HCT116 (cell line): Measurements from ENCODE around the gene TSLP. TPM values are rescaled to one million over a fixed set of nuclear protein-coding genes. Genes with fewer than 3 reads are reported as not detected.

Experiments used
- ATAC-seq: fragments of 200-7000 bp; cut with Tn5 transposase; 2 replicates; pipeline ENCODE4 v1.9.1; 2020; ENCODE audit warnings: mild to moderate bottlenecking, moderate library complexity
- BruUV-seq: library from RNA; stranded (reverse); fragments of 400-500 nt; replicated peaks from 2 replicates; lab custom pipeline; 2021; lab: Mats Ljungman, UMichigan
- CTCF ChIA-PET: fragments of 300-600 bp; sonication (Branson Sonifier 250); formaldehyde crosslinking; loops from one replicate; lab custom pipeline; 2021; ENCODE audit warnings: antibody characterized with exemption; lab: Charles Lee
- POLR2A ChIA-PET: fragments of 300-600, 350-600 bp; sonication (Branson Sonifier 250); formaldehyde crosslinking; loops from one replicate; lab custom pipeline; 2021; ENCODE audit warnings: antibody characterized with exemption; lab: Charles Lee
- RAD21 ChIA-PET, 2 experiments: fragments of 300-600 bp; sonication (Branson Sonifier 250); formaldehyde crosslinking; loops; one replicate each; lab custom pipeline; 2023; ENCODE audit warnings: low total read pairs in 2 of 2; ENCODE audit not compliant: uncharacterized antibody in 2 of 2, unreplicated experiment in 2 of 2, low non-redundant PET in 1 of 2; lab: Charles Lee
- DNase-seq: peaks from one replicate; pipeline ENCODE4 v3.0.0-alpha.2; 2010; ENCODE audit warnings: low read depth, low spot score
- H2AFZ ChIP-seq: fragments of 200-600 bp; shearing (Covaris generic), sonication (generic); 2 replicates; pipeline ENCODE4 v1.6.1; 2017; ENCODE audit warnings: low read depth, mixed run types, mixed read lengths, antibody characterized with exemption, low read length; ENCODE audit not compliant: poor library complexity, severe bottlenecking
- H3K27ac ChIP-seq: 2 replicates; pipeline ENCODE4 v1.5.1; 2012; ENCODE audit warnings: low read depth, low read length
- H3K27me3 ChIP-seq: fragments of 200-600 bp; sonication (generic); 2 replicates; pipeline ENCODE4 v1.6.1; 2016; ENCODE audit warnings: mixed run types, low read length, mixed read lengths; ENCODE audit not compliant: insufficient read depth
- H3K36me3 ChIP-seq, 2 experiments: fragments of 200-500 bp in 1 of 2; fragments of 200-600 bp in 1 of 2; sonication (Bioruptor generic) in 1 of 2; sonication (generic) in 1 of 2; 2 replicates each; pipeline versions ENCODE4 v1.5.1 to v1.6.1; 2014 to 2016; ENCODE audit warnings: low read length in 2 of 2, inconsistent platforms in 1 of 2, mixed read lengths in 1 of 2, mixed run types in 1 of 2; ENCODE audit not compliant: insufficient read depth in 2 of 2, control insufficient read depth in 1 of 2
- H3K4me1 ChIP-seq, 2 experiments: fragments of 200-600 bp in 1 of 2; sonication (generic) in 1 of 2; 2 replicates each; pipeline versions ENCODE4 v1.5.1 to v1.6.1; 2012 to 2017; ENCODE audit warnings: low read length in 2 of 2, inconsistent platforms in 1 of 2, mild to moderate bottlenecking in 1 of 2, mixed read lengths in 1 of 2, mixed run types in 1 of 2, moderate library complexity in 1 of 2; ENCODE audit not compliant: insufficient read depth in 2 of 2, control insufficient read depth in 1 of 2
- H3K4me2 ChIP-seq: fragments of 200-600 bp; sonication (generic); 2 replicates; pipeline ENCODE4 v1.6.1; 2017; ENCODE audit warnings: mixed run types, low read length, mixed read lengths
- H3K4me3 ChIP-seq, 2 experiments: fragments of 200-600 bp in 1 of 2; sonication (generic) in 1 of 2; replicated peaks in 1 of 2; 2 replicates each; pipeline ENCODE4 v1.5.1; 2011 to 2016; ENCODE audit warnings: low read length in 2 of 2, control low read depth in 1 of 2, low read depth in 1 of 2, mild to moderate bottlenecking in 1 of 2, mixed read lengths in 1 of 2, mixed run types in 1 of 2
- H3K79me2 ChIP-seq: fragments of 200-600 bp; sonication (generic); 2 replicates; pipeline ENCODE4 v1.6.1; 2017; ENCODE audit warnings: mild to moderate bottlenecking, mixed run types, low read length, moderate library complexity, mixed read lengths; ENCODE audit not compliant: insufficient read depth
- H3K9ac ChIP-seq: fragments of 200-600 bp; sonication (generic); 2 replicates; pipeline ENCODE4 v1.6.1; 2016; ENCODE audit warnings: low read length, mixed read lengths
- H3K9me2 ChIP-seq: fragments of 200-600 bp; sonication (generic), shearing (Covaris generic); 2 replicates; pipeline ENCODE4 v1.6.1; 2017; ENCODE audit warnings: mixed run types, mild to moderate bottlenecking, moderate library complexity; ENCODE audit not compliant: insufficient read depth
- H3K9me3 ChIP-seq, 2 experiments: fragments of 200-500 bp in 1 of 2; fragments of 200-600 bp in 1 of 2; sonication (Bioruptor generic) in 1 of 2; sonication (generic) in 1 of 2; 2 replicates each; pipeline ENCODE4 v1.6.1; 2014 to 2017; ENCODE audit warnings: low read length in 2 of 2, mixed read lengths in 2 of 2, inconsistent platforms in 1 of 2, low read depth in 1 of 2, mild to moderate bottlenecking in 1 of 2, mixed run types in 1 of 2, moderate library complexity in 1 of 2; ENCODE audit not compliant: control insufficient read depth in 1 of 2, insufficient read depth in 1 of 2
- H4K20me1 ChIP-seq: fragments of 200-600 bp; sonication (generic), shearing (Covaris generic); 2 replicates; pipeline ENCODE4 v1.6.1; 2017; ENCODE audit warnings: mixed run types, mild to moderate bottlenecking, moderate library complexity; ENCODE audit not compliant: insufficient read depth
- EGR1 ChIP-seq: IDR thresholded peaks from 2 replicates; pipeline ENCODE4 v1.6.1; 2012; ENCODE audit warnings: low read depth
- ELF1 ChIP-seq: IDR thresholded peaks from 2 replicates; pipeline ENCODE4 v1.6.1; 2012; ENCODE audit warnings: low read depth, borderline replicate concordance
- FOSL1 ChIP-seq: IDR thresholded peaks from 2 replicates; pipeline ENCODE4 v1.6.1; 2012; ENCODE audit warnings: low read depth
- POLR2A ChIP-seq: IDR thresholded peaks from 2 replicates; pipeline ENCODE4 v1.7.0; 2011; ENCODE audit warnings: borderline replicate concordance; ENCODE audit not compliant: insufficient read depth, insufficient read length; ENCODE audit errors: extremely low read depth
- RAD21 ChIP-seq: IDR thresholded peaks from 2 replicates; pipeline ENCODE4 v1.6.1; 2012; ENCODE audit warnings: low read depth, mild to moderate bottlenecking
- TCF7L2 ChIP-seq: IDR thresholded peaks from 2 replicates; pipeline ENCODE4 v1.7.0; 2011; ENCODE audit warnings: borderline replicate concordance, inconsistent platforms; ENCODE audit not compliant: insufficient read depth, insufficient read length; ENCODE audit errors: extremely low read depth
- YY1 ChIP-seq: IDR thresholded peaks from 2 replicates; pipeline ENCODE4 v1.6.1; 2011; ENCODE audit warnings: low read length, low read depth, moderate library complexity, mild to moderate bottlenecking; ENCODE audit not compliant: insufficient replicate concordance; ENCODE audit errors: extremely low read depth
- ZFX ChIP-seq: fragments of 450-650 bp; IDR thresholded peaks from 2 replicates; pipeline ENCODE4 v1.6.1; 2017
- ZNF274 ChIP-seq: fragments of 200-500 bp; sonication (Bioruptor generic); IDR thresholded peaks from 2 replicates; pipeline ENCODE4 v1.6.1; 2014; ENCODE audit warnings: mild to moderate bottlenecking, low read depth, low read length, inconsistent platforms
- intact Hi-C: fragments of 100-400 bp; cut with micrococcal nuclease; formaldehyde crosslinking; loops from 2 replicates; pipeline ENCODE4 v1.10.0; 2022
- total RNA-seq: library from RNA; stranded (reverse); gene quantifications from one replicate; pipeline ENCODE4 v1.2.1, GENCODE V29; 2021; ENCODE audit not compliant: unreplicated experiment
- TF ChIP-seq, protein P1 (sequence below): IDR thresholded peaks from 2 replicates; pipeline ENCODE4 v1.6.1; 2012
- TF ChIP-seq, protein P2 (sequence below): IDR thresholded peaks from 2 replicates; pipeline ENCODE4 v1.6.1; 2012; ENCODE audit warnings: low read depth

Gene TSLP
- total RNA-seq, 1 experiment from 2014 or later, result 0.34 TPM

DNA sequence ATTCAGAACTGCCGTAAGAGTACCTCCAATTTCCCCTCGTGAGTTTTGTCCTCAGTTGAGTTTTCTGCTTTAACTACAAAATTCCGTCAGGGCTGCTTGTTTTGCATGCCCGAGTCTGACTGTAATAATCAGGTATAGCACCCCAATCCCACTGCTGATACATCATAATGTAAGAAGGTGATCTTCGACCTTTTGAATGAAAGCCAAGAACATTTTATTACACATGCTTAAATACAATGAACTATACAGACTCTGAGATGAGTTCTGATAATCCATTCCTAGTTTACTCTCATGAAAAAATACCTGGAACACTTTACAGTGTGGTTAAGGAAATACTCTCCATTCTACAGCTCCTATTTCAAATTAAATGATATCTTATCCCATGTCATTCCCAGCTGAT lies 49.2 kb upstream of the TSLP start:
- H3K4me2 ChIP-seq, result no peak overlapping the region
- H3K79me2 ChIP-seq, result no peaks in the 10 kb centered on the region
- TF ChIP-seq TCF7L2 (no peak), ZFX (no peak), ELF1 (no peak), EGR1 (no peak), POLR2A (no peak), FOSL1 (no peak), YY1 (no peak), ZNF274 (no peak), RAD21 (no peak)
- TF ChIP-seq, protein P1, sequence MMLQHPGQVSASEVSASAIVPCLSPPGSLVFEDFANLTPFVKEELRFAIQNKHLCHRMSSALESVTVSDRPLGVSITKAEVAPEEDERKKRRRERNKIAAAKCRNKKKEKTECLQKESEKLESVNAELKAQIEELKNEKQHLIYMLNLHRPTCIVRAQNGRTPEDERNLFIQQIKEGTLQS, result no peak
- TF ChIP-seq, protein P2, sequence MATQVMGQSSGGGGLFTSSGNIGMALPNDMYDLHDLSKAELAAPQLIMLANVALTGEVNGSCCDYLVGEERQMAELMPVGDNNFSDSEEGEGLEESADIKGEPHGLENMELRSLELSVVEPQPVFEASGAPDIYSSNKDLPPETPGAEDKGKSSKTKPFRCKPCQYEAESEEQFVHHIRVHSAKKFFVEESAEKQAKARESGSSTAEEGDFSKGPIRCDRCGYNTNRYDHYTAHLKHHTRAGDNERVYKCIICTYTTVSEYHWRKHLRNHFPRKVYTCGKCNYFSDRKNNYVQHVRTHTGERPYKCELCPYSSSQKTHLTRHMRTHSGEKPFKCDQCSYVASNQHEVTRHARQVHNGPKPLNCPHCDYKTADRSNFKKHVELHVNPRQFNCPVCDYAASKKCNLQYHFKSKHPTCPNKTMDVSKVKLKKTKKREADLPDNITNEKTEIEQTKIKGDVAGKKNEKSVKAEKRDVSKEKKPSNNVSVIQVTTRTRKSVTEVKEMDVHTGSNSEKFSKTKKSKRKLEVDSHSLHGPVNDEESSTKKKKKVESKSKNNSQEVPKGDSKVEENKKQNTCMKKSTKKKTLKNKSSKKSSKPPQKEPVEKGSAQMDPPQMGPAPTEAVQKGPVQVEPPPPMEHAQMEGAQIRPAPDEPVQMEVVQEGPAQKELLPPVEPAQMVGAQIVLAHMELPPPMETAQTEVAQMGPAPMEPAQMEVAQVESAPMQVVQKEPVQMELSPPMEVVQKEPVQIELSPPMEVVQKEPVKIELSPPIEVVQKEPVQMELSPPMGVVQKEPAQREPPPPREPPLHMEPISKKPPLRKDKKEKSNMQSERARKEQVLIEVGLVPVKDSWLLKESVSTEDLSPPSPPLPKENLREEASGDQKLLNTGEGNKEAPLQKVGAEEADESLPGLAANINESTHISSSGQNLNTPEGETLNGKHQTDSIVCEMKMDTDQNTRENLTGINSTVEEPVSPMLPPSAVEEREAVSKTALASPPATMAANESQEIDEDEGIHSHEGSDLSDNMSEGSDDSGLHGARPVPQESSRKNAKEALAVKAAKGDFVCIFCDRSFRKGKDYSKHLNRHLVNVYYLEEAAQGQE, result no peak
- CTCF ChIA-PET, result no interaction called here
- no peak overlapping the region for H3K27ac ChIP-seq
- RAD21 ChIA-PET, result no interaction called here
- DNase-seq, result no peak
- no peak overlapping the region for H3K9ac ChIP-seq
- no peaks in the 10 kb centered on the region; a peak in 1 of 4 replicates for H3K36me3 ChIP-seq
- no peak for ATAC-seq
- intact Hi-C loops, result no loop called here
- H3K4me1 ChIP-seq, result no peaks in the 10 kb centered on the region
- H3K4me3 ChIP-seq, result no peak overlapping the region
- H4K20me1 ChIP-seq, result no peaks in the 10 kb centered on the region
- POLR2A ChIA-PET, result no interaction called here
- no peak overlapping the region for H2AFZ ChIP-seq
- 0 out of 2 replicates have a peak, but pooled peaks cover 4% of the 10 kb centered on the region for H3K27me3 ChIP-seq
- BruUV-seq, result no TSS peak
- no peaks in the 10 kb centered on the region for H3K9me2 ChIP-seq
- no peaks in the 10 kb centered on the region for H3K9me3 ChIP-seq
